GM12878 (cell line): ENCODE results near the gene RRBP1. TPM values are rescaled to one million over a fixed set of nuclear protein-coding genes. Genes with fewer than 3 reads are reported as not detected.

Source experiments
- ATAC-seq: fragments of 200-7000 bp; cut with Tn5 transposase; 3 replicates; pipeline ENCODE4 v1.9.1; 2020; ENCODE audit warnings: mild to moderate bottlenecking, moderate library complexity
- BruUV-seq: library from RNA; stranded (reverse); fragments of 400-500 nt; replicated peaks from 2 replicates; lab custom pipeline; 2021; lab: Mats Ljungman, UMichigan
- CTCF ChIA-PET: fragments of 300-600 bp; sonication (Branson Sonifier 250); formaldehyde crosslinking; extraction: SDS; loops from one replicate; lab custom pipeline; 2021; ENCODE audit warnings: inconsistent platforms; lab: Yijun Ruan, JAX
- POLR2A ChIA-PET: fragments of 350-600 bp; formaldehyde crosslinking; extraction: SDS; loops from one replicate; lab custom pipeline; 2021; ENCODE audit warnings: inconsistent platforms; lab: Charles Lee
- RAD21 ChIA-PET: fragments of 300-600 bp; sonication (Branson Sonifier 250); formaldehyde crosslinking; loops from one replicate; lab custom pipeline; 2023; ENCODE audit warnings: antibody characterized with exemption; ENCODE audit not compliant: unreplicated experiment; lab: Charles Lee
- SMC1A ChIA-PET: fragments of 300-600 bp; sonication (Branson Sonifier 250); formaldehyde crosslinking; loops from one replicate; lab custom pipeline; 2023; ENCODE audit not compliant: unreplicated experiment, uncharacterized antibody; lab: Charles Lee
- DNase-seq: peaks from one replicate; pipeline ENCODE4 v3.0.0-alpha.2; 2011; ENCODE audit warnings: low read depth, low spot score
- FAIRE-seq: peaks from 3 replicates; lab custom pipeline; 2011; peaks lifted over from hg19 to GRCh38; lab: Jason Lieb, UNC
- H2AFZ ChIP-seq: 2 replicates; pipeline ENCODE4 v1.6.0; 2011; ENCODE audit warnings: low read depth, low read length, control low read depth; ENCODE audit not compliant: control insufficient read depth
- H3K27ac ChIP-seq: 2 replicates; pipeline ENCODE4 v1.5.1; 2011; ENCODE audit warnings: control low read depth; ENCODE audit not compliant: control insufficient read depth, insufficient read depth
- H3K27me3 ChIP-seq, 2 experiments: replicated peaks in 1 of 2; 2 replicates each; pipeline versions ENCODE4 v1.6.0 to v1.6.1; 2011; ENCODE audit warnings: low read length in 1 of 2; ENCODE audit not compliant: control insufficient read depth in 2 of 2, insufficient read depth in 2 of 2
- H3K36me3 ChIP-seq, 2 experiments: 2 replicates each; pipeline ENCODE4 v1.5.1; 2011; ENCODE audit warnings: low read length in 1 of 2; ENCODE audit not compliant: control insufficient read depth in 2 of 2, insufficient read depth in 2 of 2
- H3K4me1 ChIP-seq: 2 replicates; pipeline ENCODE4 v1.6.1; 2011; ENCODE audit warnings: mild to moderate bottlenecking, low read length, moderate library complexity, mixed read lengths; ENCODE audit not compliant: control insufficient read depth, insufficient read depth
- H3K4me2 ChIP-seq: 2 replicates; pipeline ENCODE4 v1.6.0; 2011; ENCODE audit warnings: control low read depth; ENCODE audit not compliant: control insufficient read depth, insufficient read depth
- H3K4me3 ChIP-seq: fragments of 200-600 bp; sonication (generic); 2 replicates; pipeline ENCODE4 v1.5.1; 2016
- H3K79me2 ChIP-seq: 2 replicates; pipeline ENCODE4 v1.6.0; 2011; ENCODE audit warnings: low read length; ENCODE audit not compliant: control insufficient read depth, insufficient read depth
- H3K9ac ChIP-seq: 2 replicates; pipeline ENCODE4 v1.8.0; 2011; ENCODE audit warnings: low read length, control low read depth, mixed read lengths; ENCODE audit not compliant: control insufficient read depth, insufficient read depth
- H3K9me3 ChIP-seq: replicated peaks from 3 replicates; pipeline ENCODE4 v1.5.1; 2011; ENCODE audit warnings: mild to moderate bottlenecking, low read length; ENCODE audit not compliant: control insufficient read depth, insufficient read depth
- H4K20me1 ChIP-seq: 2 replicates; pipeline ENCODE4 v1.6.0; 2011; ENCODE audit not compliant: control insufficient read depth, insufficient read depth
- CREM ChIP-seq: IDR thresholded peaks from 2 replicates; pipeline ENCODE4 v1.6.1; 2014; ENCODE audit warnings: antibody characterized with exemption, low read depth
- FOXK2 ChIP-seq: fragments of 450-650 bp; IDR thresholded peaks from 2 replicates; pipeline ENCODE4 v1.6.1; 2017; ENCODE audit warnings: mild to moderate bottlenecking, moderate library complexity
- NFYA ChIP-seq: IDR thresholded peaks from 2 replicates; pipeline ENCODE4 v1.6.1; 2011; ENCODE audit warnings: low read depth, mild to moderate bottlenecking, low read length, improper control_type of control experiment, borderline replicate concordance
- PRDM15 ChIP-seq: fragments of 450-650 bp; formaldehyde crosslinking; IDR thresholded peaks from 2 replicates; pipeline ENCODE4 v1.4.0; 2020; ENCODE audit warnings: mild to moderate bottlenecking, moderate library complexity
- SRF ChIP-seq, 2 experiments: IDR thresholded peaks; 2 replicates each; pipeline ENCODE4 v1.6.1; 2011; ENCODE audit warnings: low read depth in 2 of 2, low read length in 2 of 2, mild to moderate bottlenecking in 1 of 2, moderate library complexity in 1 of 2
- ZBTB40 ChIP-seq: fragments of 450-650 bp; IDR thresholded peaks from 2 replicates; pipeline ENCODE4 v1.6.1; 2016; ENCODE audit warnings: mild to moderate bottlenecking, moderate library complexity, borderline replicate concordance
- ZZZ3 ChIP-seq: IDR thresholded peaks from 2 replicates; pipeline ENCODE4 v1.6.1; 2011; ENCODE audit warnings: low read depth; ENCODE audit not compliant: control insufficient read depth, insufficient read length
- WGBS: methylation state at CpG from one replicate; pipeline ENCODE4 v1.1.6; 2016; ENCODE audit warnings: low lambda C conversion rate; ENCODE audit not compliant: insufficient replicate concordance, insufficient coverage; ENCODE audit errors: missing lambda C conversion rate; 5-methylcytosine and 5-hydroxymethylcytosine counted together
- in situ Hi-C: fragments of 300-500 bp; cut with MboI; formaldehyde crosslinking; loops from 9 replicates; pipeline ENCODE4 v1.14.3; 2018; ENCODE audit warnings: mixed read lengths
- intact Hi-C: fragments of 100-400 bp; cut with micrococcal nuclease; formaldehyde crosslinking; loops from one replicate; pipeline ENCODE4 v1.14.2; 2022; ENCODE audit not compliant: unreplicated experiment
- polyA plus RNA-seq, 11 experiments: library from polyadenylated mRNA; depleted of rRNA in 4 of 11; unstranded in 6 of 11; stranded (reverse) in 5 of 11; fragments of >200 nt; fragmentation: Nextera tagmentation in 4 of 11; fragmentation: Illumina TruSeq in 1 of 11; extraction: Ambion mirVana in 4 of 11; extraction: Trizol in 1 of 11; gene quantifications; 1 replicate in 1 of 11; 2 replicates in 10 of 11; pipeline versions ENCODE4 v1.2.1 to v1.2.3, GENCODE V29; 2011 to 2016; ENCODE audit warnings: inconsistent platforms in 2 of 11, missing spikeins in 2 of 11, low read depth in 1 of 11
- total RNA-seq, 4 experiments: library from RNA; depleted of rRNA in 3 of 4; stranded (reverse); fragments of >200 nt in 3 of 4; fragmentation: Illumina TruSeq in 1 of 4; extraction: Trizol in 1 of 4; gene quantifications; 2 replicates each; pipeline versions ENCODE4 v1.2.1 to v1.2.3, GENCODE V29; 2013 to 2021
- TF ChIP-seq, protein P1 (sequence below): fragments of 450-650 bp; IDR thresholded peaks from 2 replicates; pipeline ENCODE4 v1.6.1; 2017; ENCODE audit warnings: mild to moderate bottlenecking

RRBP1 gene
- total and polyA plus RNA-seq, 10 of the 15 experiments (the other 5 are each of a cell fraction or from before 2014, with no cell fraction given) = 1.2 to 57.4 (median 24.6) TPM

GRCh38 chr20:17624070-17624469, 58.0 kb downstream of the RRBP1 start:
- no peak for DNase-seq
- BruUV-seq = no TSS peak
- TF ChIP-seq NFYA (no peak), CREM (no peak), ZBTB40 (no peak), PRDM15 (no peak), FOXK2 (no peak), SRF (IDR thresholded peaks at IDR 0.05; ENCODE audit: low read depth in 2 of 2, low read length in 2 of 2) (no peak), ZZZ3 (no peak)
- TF ChIP-seq, protein P1, sequence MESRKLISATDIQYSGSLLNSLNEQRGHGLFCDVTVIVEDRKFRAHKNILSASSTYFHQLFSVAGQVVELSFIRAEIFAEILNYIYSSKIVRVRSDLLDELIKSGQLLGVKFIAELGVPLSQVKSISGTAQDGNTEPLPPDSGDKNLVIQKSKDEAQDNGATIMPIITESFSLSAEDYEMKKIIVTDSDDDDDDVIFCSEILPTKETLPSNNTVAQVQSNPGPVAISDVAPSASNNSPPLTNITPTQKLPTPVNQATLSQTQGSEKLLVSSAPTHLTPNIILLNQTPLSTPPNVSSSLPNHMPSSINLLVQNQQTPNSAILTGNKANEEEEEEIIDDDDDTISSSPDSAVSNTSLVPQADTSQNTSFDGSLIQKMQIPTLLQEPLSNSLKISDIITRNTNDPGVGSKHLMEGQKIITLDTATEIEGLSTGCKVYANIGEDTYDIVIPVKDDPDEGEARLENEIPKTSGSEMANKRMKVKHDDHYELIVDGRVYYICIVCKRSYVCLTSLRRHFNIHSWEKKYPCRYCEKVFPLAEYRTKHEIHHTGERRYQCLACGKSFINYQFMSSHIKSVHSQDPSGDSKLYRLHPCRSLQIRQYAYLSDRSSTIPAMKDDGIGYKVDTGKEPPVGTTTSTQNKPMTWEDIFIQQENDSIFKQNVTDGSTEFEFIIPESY = no peak
- TF ChIP-seq, all 136 proteins: peak for 0
- FAIRE-seq (no peak), ATAC-seq (no peak)
- Histone ChIP-seq H3K4me3 (no peak overlapping the region), H3K79me2 (no peaks in the 10 kb centered on the region), H3K9ac (no peak overlapping the region), H3K4me1 (no peaks in the 10 kb centered on the region), H3K4me2 (no peak overlapping the region), H3K27me3 (no peaks in the 10 kb centered on the region), H4K20me1 (no peaks in the 10 kb centered on the region), H3K9me3 (no peaks in the 10 kb centered on the region), H3K27ac (no peak overlapping the region), H2AFZ (no peak overlapping the region), H3K36me3 (peaks cover 15 to 17% of the 10 kb centered on the region in 2 experiments)
- POLR2A ChIA-PET = no interaction called here
- RAD21 ChIA-PET = no interaction called here
- in situ Hi-C loops (no loop called here), intact Hi-C loops (no loop called here)
- WGBS = 96% methylated on average over 11 of the region's 12 CpGs
- SMC1A ChIA-PET = no interaction called here
- CTCF ChIA-PET = no interaction called here
